AG04450 (cell line): ENCODE results near the gene KCTD5. TPM values are rescaled to one million over a fixed set of nuclear protein-coding genes. Genes with fewer than 3 reads are reported as not detected.

Experiments used
- CTCF ChIA-PET: fragments of 300-600, 350-600 bp; formaldehyde crosslinking; extraction: SDS; loops from one replicate; lab custom pipeline; 2022; ENCODE audit warnings: antibody characterized with exemption, inconsistent platforms; lab: Charles Lee
- POLR2A ChIA-PET: fragments of 350-600 bp; formaldehyde crosslinking; extraction: SDS; loops from one replicate; lab custom pipeline; 2021; ENCODE audit warnings: antibody characterized with exemption, inconsistent platforms; lab: Yijun Ruan, JAX
- DNase-seq: peaks from one replicate; pipeline ENCODE4 v3.0.0-alpha.2; 2011; ENCODE audit warnings: low read depth, low spot score
- H3K27ac ChIP-seq: one replicate; pipeline ENCODE4 v1.5.1; 2012; ENCODE audit warnings: low read depth, low read length, control low read depth
- H3K27me3 ChIP-seq: one replicate; pipeline ENCODE4 v1.6.0; 2012; ENCODE audit warnings: low read length; ENCODE audit not compliant: control insufficient read depth, insufficient read depth
- H3K4me3 ChIP-seq: 2 replicates; pipeline ENCODE4 v1.5.1; 2011; ENCODE audit warnings: mild to moderate bottlenecking, low read depth, low read length, control low read depth
- H3K9me3 ChIP-seq: 2 replicates; pipeline ENCODE4 v1.5.1; 2012; ENCODE audit warnings: low read length; ENCODE audit not compliant: control insufficient read depth, insufficient read depth
- CTCF ChIP-seq: IDR thresholded peaks from 2 replicates; pipeline ENCODE4 v1.5.1; 2011; ENCODE audit warnings: low read depth, low read length, control low read depth, inconsistent platforms
- polyA plus RNA-seq: library from polyadenylated mRNA; depleted of rRNA; stranded (reverse); fragments of >200 nt; gene quantifications from 2 replicates; pipeline ENCODE4 v1.2.3, GENCODE V29; 2011

KCTD5 gene
- polyA plus RNA-seq, 1 experiment: 27.8 TPM

DNA sequence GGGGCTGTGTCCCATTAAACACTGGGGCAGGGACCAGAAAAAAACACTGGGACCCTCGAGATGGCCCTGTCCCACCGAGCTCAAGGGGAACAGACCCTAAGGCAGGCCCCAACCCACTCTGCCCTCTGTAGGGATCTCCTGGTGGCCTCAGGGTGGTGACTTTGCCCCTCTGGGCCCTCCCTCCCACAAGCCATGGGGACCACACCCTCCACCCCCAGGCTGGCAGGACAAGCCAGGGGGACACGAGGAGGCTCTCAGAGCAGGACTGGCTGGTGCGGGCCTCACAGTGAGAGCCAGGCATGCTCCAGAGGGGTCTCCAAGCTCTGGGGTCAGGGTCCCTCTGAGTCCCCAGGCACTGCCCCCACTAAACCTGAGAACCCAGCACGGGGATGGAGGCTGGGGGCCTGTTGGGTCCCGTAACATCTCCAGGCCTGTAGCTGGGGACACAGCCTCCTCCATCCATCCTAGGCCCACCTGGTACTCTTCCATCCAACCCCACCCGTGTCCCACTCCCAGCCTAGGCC lies 55.6 kb downstream of the KCTD5 start:
- no peak for DNase-seq
- Histone ChIP-seq H3K27ac (no peak overlapping the region), H3K27me3 (peaks cover 5% of the 10 kb centered on the region), H3K4me3 (no peak overlapping the region), H3K9me3 (no peaks in the 10 kb centered on the region; the same call in 1 of the 2 replicates)
- CTCF ChIA-PET: no interaction called here
- TF ChIP-seq CTCF: no peak
- POLR2A ChIA-PET: no interaction called here

GRCh38 chr16:2738615-2739014 lies 56.3 kb downstream of the KCTD5 start:
- H3K27me3 ChIP-seq: peaks cover 5% of the 10 kb centered on the region
- H3K4me3 ChIP-seq: no peak overlapping the region
- DNase-seq: no peak
- H3K9me3 ChIP-seq: no peaks in the 10 kb centered on the region; the same call in 1 of the 2 replicates
- H3K27ac ChIP-seq: no peak overlapping the region
- ChIA-PET CTCF (no interaction called here), POLR2A (no interaction called here)
- TF ChIP-seq CTCF: no peak

GRCh38 chr16:2739625-2740430 lies 57.5 kb downstream of the KCTD5 start:
- no peak for DNase-seq
- ChIA-PET POLR2A (interaction anchor here (0.6 to 2.3 kb wide), 2 partner anchors 12 to 13 kb away, joined by 4 to 6 read pairs; partner anchors contain the start of gene SRRM2), CTCF (no interaction called here)
- no peaks in the 10 kb centered on the region; the same call in 1 of the 2 replicates for H3K9me3 ChIP-seq
- H3K27me3 ChIP-seq: peaks cover 5% of the 10 kb centered on the region
- no peak for TF ChIP-seq CTCF
- no peak overlapping the region for H3K27ac ChIP-seq
- H3K4me3 ChIP-seq: no peak overlapping the region

- no peak overlapping the region for H3K4me3 ChIP-seq
- no peaks in the 10 kb centered on the region; the same call in 1 of the 2 replicates for H3K9me3 ChIP-seq
- CTCF ChIA-PET: no interaction called here
- H3K27me3 ChIP-seq: peaks cover 5% of the 10 kb centered on the region
- no peak for TF ChIP-seq CTCF
- POLR2A ChIA-PET: interaction anchor here (0.6 to 2.3 kb wide), 2 partner anchors 12 to 13 kb away, joined by 4 to 6 read pairs; partner anchors contain the start of gene SRRM2
- no peak for DNase-seq
- no peak overlapping the region for H3K27ac ChIP-seq
Measured at GRCh38 chr16:2740476-2740875, 58.2 kb downstream of the KCTD5 start.

DNA sequence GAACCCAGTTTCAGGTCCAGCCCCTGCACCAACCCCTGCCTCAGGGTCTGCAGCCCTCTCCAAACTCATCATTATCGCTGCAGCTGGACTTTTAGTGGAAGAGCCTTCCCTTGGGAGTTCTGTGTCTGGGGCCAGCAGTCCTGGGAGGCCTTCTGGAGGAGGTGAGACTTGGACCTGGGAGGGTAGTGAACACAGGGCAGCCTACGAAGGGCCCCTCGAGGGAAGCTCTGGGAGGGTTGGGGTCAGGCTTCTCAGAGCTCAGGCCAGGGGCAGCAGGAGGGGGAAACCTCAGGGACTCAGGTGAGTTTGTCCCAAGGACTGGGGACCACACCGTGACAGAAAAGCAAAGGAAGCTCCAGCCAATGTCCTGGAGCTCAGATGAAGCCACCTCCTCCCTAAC lies 58.8 kb downstream of the KCTD5 start:
- ChIA-PET CTCF (interaction anchor here (0.7 kb wide), 1 partner anchor 13 kb away, joined by 3 read pairs; no protein-coding TSS in a partner anchor), POLR2A (interaction anchor here (2.3 kb wide), 1 partner anchor 12 kb away, joined by 6 read pairs; the partner anchor contains the start of gene SRRM2)

More for the DNA sequence above, 58.8 kb downstream of the KCTD5 start:
- H3K9me3 ChIP-seq: no peaks in the 10 kb centered on the region; the same call in 1 of the 2 replicates
- peaks cover 5% of the 10 kb centered on the region for H3K27me3 ChIP-seq
- H3K4me3 ChIP-seq: no peak overlapping the region
- DNase-seq: no peak
- no peak for TF ChIP-seq CTCF
- H3K27ac ChIP-seq: no peak overlapping the region
